SK-N-SH treated with all-trans-retinoic acid at 6 μM for 48 hours (cell line): ENCODE results near the gene NDUFA13.

Experiments used
- CSRNP3 ChIP-seq: fragments of 250-450 bp; sonication (Bioruptor Pico); IDR thresholded peaks from 2 replicates; pipeline ENCODE4 v1.5.1; 2021; ENCODE audit warnings: mild to moderate bottlenecking, moderate library complexity
- GLIS3 ChIP-seq: fragments of 250-450 bp; sonication (Bioruptor Pico); IDR thresholded peaks from 2 replicates; pipeline ENCODE4 v1.5.0; 2020; ENCODE audit warnings: mild to moderate bottlenecking, moderate library complexity
- OSR1 ChIP-seq: fragments of 250-450 bp; sonication (Bioruptor Pico); IDR thresholded peaks from 2 replicates; pipeline ENCODE4 v1.8.0; 2022; ENCODE audit warnings: moderate library complexity, mild to moderate bottlenecking, inconsistent platforms
- PATZ1 ChIP-seq: fragments of 250-450 bp; sonication (Bioruptor Pico); IDR thresholded peaks from 2 replicates; pipeline ENCODE4 v1.8.0; 2020; ENCODE audit warnings: mild to moderate bottlenecking, moderate library complexity, borderline replicate concordance
- PPARA ChIP-seq: fragments of 250-450 bp; sonication (Bioruptor Pico); IDR thresholded peaks from 2 replicates; pipeline ENCODE4 v1.5.0; 2020; ENCODE audit warnings: mild to moderate bottlenecking, borderline replicate concordance
- SNAI2 ChIP-seq: fragments of 250-450 bp; sonication (Bioruptor Pico); IDR thresholded peaks from 2 replicates; pipeline ENCODE4 v1.5.0; 2020; ENCODE audit warnings: mild to moderate bottlenecking, moderate library complexity
- TCF4 ChIP-seq: fragments of 250-450 bp; sonication (Bioruptor Pico); IDR thresholded peaks from 2 replicates; pipeline ENCODE4 v1.8.0; 2021; ENCODE audit warnings: mild to moderate bottlenecking, moderate library complexity, borderline replicate concordance
- ZFP3 ChIP-seq: fragments of 250-450 bp; sonication (Bioruptor Pico); IDR thresholded peaks from 2 replicates; pipeline ENCODE4 v1.5.0; 2020; ENCODE audit warnings: mild to moderate bottlenecking, moderate library complexity
- ZNF8 ChIP-seq: fragments of 450-650 bp; formaldehyde crosslinking; IDR thresholded peaks from 2 replicates; pipeline ENCODE4 v1.5.0; 2020; ENCODE audit warnings: mild to moderate bottlenecking, moderate library complexity

- TF ChIP-seq PATZ1 (CRISPR knock-in tag) (no peak), SNAI2 (CRISPR knock-in tag) (no peak), ZFP3 (CRISPR knock-in tag) (no peak), PPARA (CRISPR knock-in tag) (no peak), GLIS3 (CRISPR knock-in tag) (no peak), OSR1 (CRISPR knock-in tag) (no peak), ZNF8 (no peak), CSRNP3 (no peak), TCF4 (CRISPR knock-in tag) (no peak)
Observed at GRCh38 chr19:19480688-19481087, 35.3 kb upstream of the NDUFA13 start.
